ENCODE measurements around the gene KCTD20.

- no peak for TF ChIP-seq CTCF (IDR thresholded peaks at IDR 0.05; ENCODE audit: low read depth, low read length)
- TF ChIP-seq EZH2phosphoT487 (IDR thresholded peaks at IDR 0.05; ENCODE audit: low read depth): no peak
Measured at GRCh38 chr6:36402481-36402880, 40.3 kb upstream of the KCTD20 start.

Measured in OCI-LY3 (cell line).